Measurements from ENCODE around the gene PITPNM3. TPM values are rescaled to one million over a fixed set of nuclear protein-coding genes. Genes with fewer than 3 reads are reported as not detected.
A peak's percentile ranks its signal among the peaks of the same experiment; 100 is the strongest.

The PITPNM3 gene
- total and polyA plus RNA-seq, 2 of the 13 experiments (the other 11 are each of a cell fraction or from before 2014, with no cell fraction given): 0.13 to 0.29 TPM

DNA sequence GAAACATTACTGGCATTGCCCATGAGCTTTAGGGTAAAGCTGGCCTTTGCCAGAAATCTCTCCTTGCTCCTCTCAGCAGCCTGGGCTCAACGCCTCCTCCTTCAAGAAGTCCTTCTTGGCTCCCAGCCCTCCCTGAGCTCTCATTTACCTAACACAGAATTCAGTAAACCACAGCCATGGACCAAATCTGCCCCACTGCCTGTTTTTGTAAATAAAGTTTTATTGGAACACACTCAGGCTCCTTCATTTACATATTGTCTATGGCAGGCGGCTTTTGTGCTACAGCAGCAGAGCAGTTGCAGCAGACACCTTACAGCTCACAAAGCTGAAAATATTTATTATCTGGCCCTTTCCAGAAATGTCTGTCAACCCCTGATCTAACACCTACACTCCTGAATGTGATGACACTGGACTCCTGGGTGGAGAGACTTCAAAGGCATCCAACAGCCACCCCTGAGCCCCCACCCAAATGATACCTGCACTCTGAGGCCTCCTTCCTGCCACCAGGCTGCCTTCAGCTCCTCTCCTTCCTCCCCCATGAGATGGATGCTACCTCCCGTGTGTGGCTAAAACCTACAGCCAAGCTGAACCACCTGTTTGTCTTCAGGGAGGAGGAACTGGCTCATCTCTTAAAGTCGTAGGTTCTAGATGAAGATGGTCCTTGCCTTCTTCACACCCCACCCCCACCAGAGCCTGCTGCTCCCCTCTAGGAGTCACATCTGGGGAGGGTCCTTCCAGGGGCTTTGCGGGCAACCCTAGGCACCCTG is 70.5 kb downstream of the PITPNM3 start:
- DNase-seq (ENCODE audit: low spot score) (no peak), ATAC-seq (no peak), FAIRE-seq (no peak)
- H3K79me2 ChIP-seq (ENCODE audit: insufficient read depth, low read length): no peaks in the 10 kb centered on the region
- POLR2A ChIA-PET: no interaction called here
- in situ Hi-C loops (cut with HindIII; ENCODE audit: extremely low pct_ligation_motif_present, low pct_unique_long_range_greater_than_20kb): no loop called here
- peaks cover 1 to 15% of the 10 kb centered on the region in 2 experiments; a peak in 1 of 5 replicates for H3K27me3 ChIP-seq (ENCODE audit: control insufficient read depth in 1 of 2, insufficient read depth in 2 of 2, low read length in 2 of 2)
- H3K36me3 ChIP-seq (replicated peaks in 1 of 2; ENCODE audit: control insufficient read depth in 1 of 2, insufficient read depth in 2 of 2, low read length in 2 of 2): no peaks in the 10 kb centered on the region
- H3K27ac ChIP-seq (ENCODE audit: extremely low read length, insufficient read depth, low read length): no peak overlapping the region
- H3K9ac ChIP-seq (ENCODE audit: insufficient read depth, low read depth, low read length): no peak overlapping the region
- no peak overlapping the region for H3K4me3 ChIP-seq (replicated peaks in 1 of 3; ENCODE audit: insufficient read depth in 1 of 3, low read depth in 2 of 3, low read length in 3 of 3)
- WGBS (ENCODE audit: low lambda C conversion rate): 26% methylated on average over 5 of the region's 5 CpGs
- CTCF ChIA-PET (ENCODE audit: low intra/inter-chr PET ratio, low total read pairs): no interaction called here
- BruUV-seq (replicated peaks): no TSS peak
- no peak overlapping the region for H3K4me2 ChIP-seq (ENCODE audit: low read depth, low read length)
- TF ChIP-seq ZSCAN12 (CRISPR knock-in tag; IDR thresholded peaks at IDR 0.05) (no peak), ZBTB40 (IDR thresholded peaks at IDR 0.05) (no peak), ZBTB40 (CRISPR knock-in tag; IDR thresholded peaks at IDR 0.05) (peak; percentile 90)
- H4K20me1 ChIP-seq (ENCODE audit: insufficient read depth, low read length): no peaks in the 10 kb centered on the region
- H3K4me1 ChIP-seq (ENCODE audit: insufficient read depth, low read length): no peaks in the 10 kb centered on the region
- H2AFZ ChIP-seq (ENCODE audit: low read length): no peak overlapping the region
- H3K9me3 ChIP-seq (ENCODE audit: low read length): no peaks in the 10 kb centered on the region
- intact Hi-C loops (cut with micrococcal nuclease; ENCODE audit: unreplicated experiment): no loop called here

All from HepG2 (cell line).